Measurements from ENCODE around the gene FAM107B.

GRCh38 chr10:14601326-14601725, 173.4 kb downstream of the FAM107B start:
- TF ChIP-seq POLR2A (IDR thresholded peaks at IDR 0.05) (no peak), CTCF (IDR thresholded peaks at IDR 0.05) (no peak)

Data from breast epithelium (tissue), 3 donors.